Sigmoid colon (tissue), 7 donors: Measurements from ENCODE around the gene STK17B. TPM values are rescaled to one million over a fixed set of nuclear protein-coding genes. Genes with fewer than 3 reads are reported as not detected.

Source experiments
- DNase-seq: peaks from one replicate; pipeline ENCODE4 v3.0.0-alpha.2; 2019
- H3K27ac ChIP-seq, 4 donors: fragments of 200-600 bp; sonication (generic); one replicate each; pipeline ENCODE4 v1.5.1; 2016 to 2019; ENCODE audit warnings: mild to moderate bottlenecking in 1 of 4
- H3K27me3 ChIP-seq, 3 donors: fragments of 200-600 bp; sonication (generic); one replicate each; pipeline ENCODE4 v1.5.1; 2019; ENCODE audit warnings: mild to moderate bottlenecking in 1 of 3
- H3K36me3 ChIP-seq, 4 donors: fragments of 200-600 bp; sonication (generic); one replicate each; pipeline ENCODE4 v1.5.1; 2016 to 2019
- H3K4me1 ChIP-seq, 4 donors: fragments of 200-600 bp; sonication (generic); one replicate each; pipeline ENCODE4 v1.5.1; 2017 to 2019
- H3K4me3 ChIP-seq, 4 donors: fragments of 200-600 bp; sonication (generic); one replicate each; pipeline ENCODE4 v1.5.1; 2017 to 2019; ENCODE audit warnings: mild to moderate bottlenecking in 2 of 4, moderate library complexity in 1 of 4
- H3K9me3 ChIP-seq, 4 donors: fragments of 200-600 bp in 3 of 4; sonication (generic) in 3 of 4; one replicate each; pipeline versions ENCODE4 v1.5.1 to v1.6.1; 2013 to 2019
- CTCF ChIP-seq, 4 experiments: fragments of 450-650 bp in 3 of 4; fragments of 200-600 bp in 1 of 4; IDR thresholded peaks; one replicate each; pipeline ENCODE4 v1.5.1; 2016 to 2019; ENCODE audit warnings: antibody characterized with exemption in 4 of 4, mild to moderate bottlenecking in 3 of 4, moderate library complexity in 2 of 4
- EP300 ChIP-seq, 4 donors: sonication (generic); formaldehyde crosslinking; IDR thresholded peaks; one replicate each; pipeline ENCODE4 v1.6.1; 2017; ENCODE audit warnings: antibody characterized with exemption in 4 of 4
- POLR2A ChIP-seq, 2 donors: fragments of 450-650 bp; IDR thresholded peaks; one replicate each; pipeline ENCODE4 v1.6.1; 2016; ENCODE audit warnings: antibody characterized with exemption in 2 of 2, mild to moderate bottlenecking in 2 of 2, moderate library complexity in 2 of 2
- POLR2AphosphoS5 ChIP-seq, 4 donors: sonication (generic); formaldehyde crosslinking; IDR thresholded peaks; one replicate each; pipeline ENCODE4 v1.6.1; 2017; ENCODE audit warnings: antibody characterized with exemption in 4 of 4
- WGBS, 2 donors: extraction: QIAGEN DNeasy Blood & Tissue Kit; methylation state at CpG; one replicate each; pipeline ENCODE4 v1.1.7; 2013; 5-methylcytosine and 5-hydroxymethylcytosine counted together
- intact Hi-C: fragments of 100-400 bp; cut with DNase I; formaldehyde crosslinking; loops from one replicate; pipeline ENCODE4 v1.15.1; 2023
- polyA plus RNA-seq, 3 donors: library from polyadenylated mRNA; stranded (reverse); fragments of 200-250 nt; gene quantifications; one replicate each; pipeline ENCODE4 v1.2.3, GENCODE V29; 2013
- total RNA-seq, 4 donors: library from RNA; depleted of rRNA; stranded (reverse); fragments of >200 nt; gene quantifications; one replicate each; pipeline ENCODE4 v1.1.0, GENCODE V29; 2016
- donor health status: healthy with polysubstance abuse.
- donor health status: Bipolar disorder and iron deficiency.
- donor health status: healthy.

STK17B gene
- total and polyA plus RNA-seq, 7 donors, result 9.0 to 30.7 (median 13.5) TPM

- Histone ChIP-seq H3K27me3 (no peaks in the 10 kb centered on the region), H3K36me3 (no peaks in the 10 kb centered on the region), H3K4me1 (no peaks in the 10 kb centered on the region), H3K27ac (no peak overlapping the region), H3K4me3 (no peak overlapping the region), H3K9me3 (no peaks in the 10 kb centered on the region)
- intact Hi-C loops, result no loop called here
- no peak for DNase-seq
- TF ChIP-seq EP300 (IDR thresholded peaks at IDR 0.05) (no peak), POLR2AphosphoS5 (IDR thresholded peaks at IDR 0.05) (peak in 2 of 4 donors; percentile 11 to 18), POLR2A (IDR thresholded peaks at IDR 0.05) (no peak), CTCF (IDR thresholded peaks at IDR 0.05) (no peak)
Measured at GRCh38 chr2:196205881-196206435, 34.6 kb upstream of the STK17B start.

GRCh38 chr2:196205011-196205766 is 33.8 kb upstream of the STK17B start:
- no peaks in the 10 kb centered on the region for H3K36me3 ChIP-seq
- DNase-seq, result no peak
- no peaks in the 10 kb centered on the region for H3K27me3 ChIP-seq
- no peak overlapping the region for H3K4me3 ChIP-seq
- no peak overlapping the region for H3K27ac ChIP-seq
- no peak for TF ChIP-seq CTCF (IDR thresholded peaks at IDR 0.05)
- TF ChIP-seq POLR2AphosphoS5 (IDR thresholded peaks at IDR 0.05), result no peak
- no peak for TF ChIP-seq EP300 (IDR thresholded peaks at IDR 0.05)
- TF ChIP-seq POLR2A (IDR thresholded peaks at IDR 0.05), result no peak
- no peaks in the 10 kb centered on the region for H3K9me3 ChIP-seq
- H3K4me1 ChIP-seq, result no peaks in the 10 kb centered on the region
- intact Hi-C loops, result no loop called here
- WGBS, 2 donors, result 82 to 91% methylated on average over 5 of the region's 5 CpGs

GRCh38 chr2:196201229-196202009 is 30.0 kb upstream of the STK17B start:
- Histone ChIP-seq H3K27me3 (no peaks in the 10 kb centered on the region), H3K4me3 (no peak overlapping the region), H3K4me1 (no peaks in the 10 kb centered on the region), H3K27ac (no peak overlapping the region), H3K36me3 (no peaks in the 10 kb centered on the region), H3K9me3 (no peaks in the 10 kb centered on the region)
- intact Hi-C loops, result no loop called here
- DNase-seq, result no peak
- TF ChIP-seq POLR2AphosphoS5 (IDR thresholded peaks at IDR 0.05) (no peak), CTCF (IDR thresholded peaks at IDR 0.05) (no peak), POLR2A (IDR thresholded peaks at IDR 0.05) (no peak), EP300 (IDR thresholded peaks at IDR 0.05) (no peak)
- 77 to 88% methylated on average over 5 of the region's 5 CpGs for WGBS, 2 donors

GRCh38 chr2:196200557-196200956 is 29.2 kb upstream of the STK17B start:
- intact Hi-C loops, result no loop called here

More at GRCh38 chr2:196200557-196200956, 29.2 kb upstream of the STK17B start:
- Histone ChIP-seq H3K27ac (no peak overlapping the region), H3K36me3 (no peaks in the 10 kb centered on the region), H3K4me1 (no peaks in the 10 kb centered on the region), H3K9me3 (no peaks in the 10 kb centered on the region), H3K4me3 (no peak overlapping the region), H3K27me3 (no peaks in the 10 kb centered on the region)
- DNase-seq, result no peak
- no peak for TF ChIP-seq POLR2A (IDR thresholded peaks at IDR 0.05)
- TF ChIP-seq EP300 (IDR thresholded peaks at IDR 0.05), result no peak
- TF ChIP-seq CTCF (IDR thresholded peaks at IDR 0.05), result no peak
- no peak for TF ChIP-seq POLR2AphosphoS5 (IDR thresholded peaks at IDR 0.05)
- 81 to 88% methylated on average over 2 of the region's 2 CpGs for WGBS, 2 donors
